PC-9 (cell line): Measurements from ENCODE around the gene CABCOCO1. TPM values are rescaled to one million over a fixed set of nuclear protein-coding genes. Genes with fewer than 3 reads are reported as not detected.

Experiments
- BruUV-seq: library from RNA; stranded (reverse); fragments of 400-500 nt; replicated peaks from 2 replicates; lab custom pipeline; 2021; lab: Mats Ljungman, UMichigan
- CTCF ChIA-PET: fragments of 300-600 bp; sonication (Branson Sonifier 250); formaldehyde crosslinking; loops from one replicate; lab custom pipeline; 2022; ENCODE audit warnings: antibody characterized with exemption; lab: Charles Lee
- POLR2A ChIA-PET: fragments of 300-600 bp; sonication (Branson Sonifier 250); formaldehyde crosslinking; loops from one replicate; lab custom pipeline; 2022; ENCODE audit warnings: antibody characterized with exemption; ENCODE audit not compliant: unreplicated experiment; lab: Charles Lee
- DNase-seq, 2 experiments: peaks; one replicate each; pipeline versions ENCODE4 v3.0.0 to v3.0.0-alpha.2; 2015 to 2022; ENCODE audit warnings: mixed read lengths in 1 of 2
- H2AFZ ChIP-seq: fragments of 200-600 bp; sonication (generic); 2 replicates; pipeline ENCODE4 v1.8.1; 2017; ENCODE audit warnings: antibody characterized with exemption
- H3F3A ChIP-seq: fragments of 200-600 bp; sonication (generic); 2 replicates; pipeline ENCODE4 v1.8.1; 2017; ENCODE audit warnings: antibody characterized with exemption, mild to moderate bottlenecking, low read depth; ENCODE audit not compliant: insufficient read depth
- H3K27ac ChIP-seq: fragments of 200-600 bp; sonication (generic); 2 replicates; pipeline ENCODE4 v1.6.1; 2016; ENCODE audit warnings: mixed run types
- H3K27me3 ChIP-seq: fragments of 200-600 bp; sonication (generic); 2 replicates; pipeline ENCODE4 v1.6.1; 2016; ENCODE audit warnings: low read depth, mixed run types; ENCODE audit not compliant: insufficient read depth
- H3K36me3 ChIP-seq: fragments of 200-600 bp; sonication (generic); 2 replicates; pipeline ENCODE4 v1.6.1; 2016; ENCODE audit warnings: low read depth, mixed run types
- H3K4me1 ChIP-seq: fragments of 200-600 bp; sonication (generic); replicated peaks from 2 replicates; pipeline ENCODE4 v1.6.1; 2016; ENCODE audit warnings: mixed run types; ENCODE audit not compliant: insufficient read depth
- H3K4me2 ChIP-seq: fragments of 200-600 bp; sonication (generic); 2 replicates; pipeline ENCODE4 v1.6.1; 2017; ENCODE audit warnings: mixed run types
- H3K4me3 ChIP-seq: fragments of 200-600 bp; sonication (generic); 2 replicates; pipeline ENCODE4 v1.6.1; 2016; ENCODE audit warnings: mixed run types
- H3K79me2 ChIP-seq: fragments of 200-600 bp; sonication (generic); 2 replicates; pipeline ENCODE4 v1.6.1; 2017; ENCODE audit warnings: low read depth, mixed run types
- H3K9me2 ChIP-seq: fragments of 200-600 bp; sonication (generic); 2 replicates; pipeline ENCODE4 v1.8.1; 2017; ENCODE audit warnings: mild to moderate bottlenecking; ENCODE audit not compliant: insufficient read depth
- H3K9me3 ChIP-seq: fragments of 200-600 bp; sonication (generic); 2 replicates; pipeline ENCODE4 v1.8.1; 2016; ENCODE audit warnings: low read depth; ENCODE audit not compliant: insufficient read depth
- H4K20me1 ChIP-seq: fragments of 200-600 bp; sonication (generic); 2 replicates; pipeline ENCODE4 v1.8.1; 2017; ENCODE audit not compliant: insufficient read depth
- CTCF ChIP-seq: fragments of 200-600 bp; sonication (generic); conservative IDR thresholded peaks from 2 replicates; pipeline ENCODE4 v1.6.1; 2017; ENCODE audit warnings: mixed run types, antibody characterized with exemption, mild to moderate bottlenecking, moderate library complexity
- EZH2 ChIP-seq: fragments of 200-600 bp; sonication (generic); IDR thresholded peaks from 2 replicates; pipeline ENCODE4 v1.8.0; 2017; ENCODE audit warnings: antibody characterized with exemption, low read depth
- intact Hi-C: fragments of 100-400 bp; cut with micrococcal nuclease; formaldehyde crosslinking; loops from one replicate; pipeline ENCODE4 v1.10.0; 2022; ENCODE audit not compliant: unreplicated experiment
- total RNA-seq: library from RNA; stranded (reverse); gene quantifications from 2 replicates; pipeline ENCODE4 v1.2.3, GENCODE V29; 2021

CABCOCO1 gene
- total RNA-seq, 1 experiment from 2014 or later = not detected

GRCh38 chr10:61673360-61673759, 10.6 kb downstream of the CABCOCO1 start:
- ChIA-PET POLR2A (no interaction called here), CTCF (no interaction called here)
- Histone ChIP-seq H3K27me3 (no peaks in the 10 kb centered on the region), H3K36me3 (no peaks in the 10 kb centered on the region), H3K27ac (no peak overlapping the region), H3K4me1 (no peaks in the 10 kb centered on the region), H4K20me1 (no peaks in the 10 kb centered on the region), H3F3A (no peaks in the 10 kb centered on the region), H3K4me3 (no peak overlapping the region), H3K4me2 (no peak overlapping the region), H3K9me2 (no peaks in the 10 kb centered on the region; the same call in 1 of the 2 replicates), H3K79me2 (no peaks in the 10 kb centered on the region), H3K9me3 (no peaks in the 10 kb centered on the region), H2AFZ (no peak overlapping the region)
- no peak for TF ChIP-seq EZH2
- TF ChIP-seq CTCF = no peak
- no TSS peak for BruUV-seq
- no peak for DNase-seq
- intact Hi-C loops = no loop called here

GRCh38 chr10:61682323-61682722, 19.6 kb downstream of the CABCOCO1 start:
- intact Hi-C loops = no loop called here
- Histone ChIP-seq H3K9me2 (no peaks in the 10 kb centered on the region), H3K27me3 (no peaks in the 10 kb centered on the region), H3K79me2 (no peaks in the 10 kb centered on the region), H3F3A (no peaks in the 10 kb centered on the region), H3K9me3 (no peaks in the 10 kb centered on the region), H3K4me2 (no peak overlapping the region), H3K36me3 (no peaks in the 10 kb centered on the region), H2AFZ (no peak overlapping the region), H4K20me1 (no peaks in the 10 kb centered on the region), H3K27ac (no peak overlapping the region), H3K4me3 (no peak overlapping the region), H3K4me1 (no peaks in the 10 kb centered on the region)
- BruUV-seq = no TSS peak
- CTCF ChIA-PET = interaction anchor here (0.6 kb wide), 1 partner anchor 388 kb away, joined by 3 read pairs; no protein-coding TSS in a partner anchor
- DNase-seq = no peak
- TF ChIP-seq CTCF (no peak), EZH2 (no peak)
- POLR2A ChIA-PET = no interaction called here

DNA sequence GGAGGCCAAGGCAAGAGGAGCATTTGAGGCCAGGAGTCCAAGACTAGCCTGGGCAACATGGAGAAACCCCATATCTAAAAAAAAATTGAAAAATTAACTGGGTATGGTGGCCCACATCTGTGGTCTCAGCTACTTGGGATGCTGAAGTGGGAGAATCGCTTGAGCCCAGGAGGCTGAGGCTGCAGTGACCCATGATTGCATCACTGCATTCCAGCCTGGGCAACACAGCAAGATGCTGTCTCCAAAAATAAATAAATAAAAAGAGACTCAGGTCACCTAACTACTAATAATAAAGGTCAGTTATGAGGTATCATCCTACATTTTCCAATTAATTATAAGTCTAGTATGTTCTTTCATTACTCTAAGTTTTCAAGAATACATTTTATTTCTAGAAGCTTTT, 20.6 kb downstream of the CABCOCO1 start:
- H4K20me1 ChIP-seq = no peaks in the 10 kb centered on the region
- POLR2A ChIA-PET = no interaction called here
- BruUV-seq = no TSS peak
- CTCF ChIA-PET = no interaction called here
- no peaks in the 10 kb centered on the region for H3K27me3 ChIP-seq
- H3K27ac ChIP-seq = no peak overlapping the region
- TF ChIP-seq EZH2 (no peak), CTCF (no peak)
- intact Hi-C loops = no loop called here
- no peak for DNase-seq
- H3K4me3 ChIP-seq = no peak overlapping the region
- H3K36me3 ChIP-seq = no peaks in the 10 kb centered on the region
- no peak overlapping the region for H3K4me2 ChIP-seq
- no peak overlapping the region for H2AFZ ChIP-seq
- H3K9me2 ChIP-seq = no peaks in the 10 kb centered on the region
- no peaks in the 10 kb centered on the region for H3K9me3 ChIP-seq
- H3F3A ChIP-seq = no peaks in the 10 kb centered on the region
- H3K4me1 ChIP-seq = no peaks in the 10 kb centered on the region
- H3K79me2 ChIP-seq = no peaks in the 10 kb centered on the region
